ENCODE measurements around the gene YIPF4. TPM values are rescaled to one million over a fixed set of nuclear protein-coding genes. Genes with fewer than 3 reads are reported as not detected.

YIPF4 gene
- total RNA-seq, 1 donor from 2014 or later, result 10.6 TPM

DNA sequence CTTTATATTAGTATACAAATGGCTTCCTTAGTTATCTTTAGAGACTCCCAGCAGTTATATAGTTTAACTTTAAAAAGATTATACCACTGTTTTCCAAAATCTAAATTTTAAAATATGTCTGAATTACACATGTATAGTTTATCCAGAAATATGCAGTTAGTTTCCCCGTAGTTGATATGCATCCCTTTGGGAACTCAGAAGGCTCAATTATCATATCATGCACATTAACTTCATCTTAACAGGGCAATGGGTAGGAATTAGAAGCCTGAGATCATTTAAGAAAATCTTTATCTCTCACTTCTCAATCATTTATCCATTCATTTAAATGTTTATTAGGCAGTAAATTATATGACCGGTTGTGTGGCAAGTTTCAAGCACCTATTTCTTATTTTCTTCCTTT, 40.2 kb upstream of the YIPF4 start:
- intact Hi-C loops (cut with DNase I), result loop anchor here (10.0 kb wide), 1 partner anchor 457 kb away; no protein-coding TSS in a partner anchor
- TF ChIP-seq POLR2AphosphoS5 (IDR thresholded peaks at IDR 0.05; ENCODE audit: insufficient read depth in 1 of 2, low read depth in 1 of 2), result no peak
- TF ChIP-seq POLR2A (IDR thresholded peaks at IDR 0.05), result no peak
- no peak for TF ChIP-seq CTCF (IDR thresholded peaks at IDR 0.05)

GRCh38 chr2:32237996-32238395, 39.7 kb upstream of the YIPF4 start:
- no peaks in the 10 kb centered on the region for H3K36me3 ChIP-seq
- no peak overlapping the region for H3K27ac ChIP-seq
- no peak for TF ChIP-seq POLR2A (IDR thresholded peaks at IDR 0.05)
- no peak for TF ChIP-seq POLR2AphosphoS5 (IDR thresholded peaks at IDR 0.05; ENCODE audit: insufficient read depth in 1 of 2, low read depth in 1 of 2)
- no peak for TF ChIP-seq CTCF (IDR thresholded peaks at IDR 0.05)
- intact Hi-C loops (cut with DNase I), result loop anchor here (10.0 kb wide), 1 partner anchor 457 kb away; no protein-coding TSS in a partner anchor
- H3K27me3 ChIP-seq, result no peaks in the 10 kb centered on the region
- no peaks in the 10 kb centered on the region for H3K4me1 ChIP-seq
- no peak for DNase-seq (ENCODE audit: extremely low spot score in 2 of 2)
- H3K9me3 ChIP-seq, result no peaks in the 10 kb centered on the region
- H3K4me3 ChIP-seq, result no peak overlapping the region

More for the DNA sequence above, 40.2 kb upstream of the YIPF4 start:
- H3K27me3 ChIP-seq, result no peaks in the 10 kb centered on the region
- H3K36me3 ChIP-seq, result no peaks in the 10 kb centered on the region
- H3K4me3 ChIP-seq, result no peak overlapping the region
- no peaks in the 10 kb centered on the region for H3K9me3 ChIP-seq
- DNase-seq (ENCODE audit: extremely low spot score in 2 of 2), result no peak
- H3K27ac ChIP-seq, result no peak overlapping the region
- H3K4me1 ChIP-seq, result no peaks in the 10 kb centered on the region

GRCh38 chr2:32242331-32242730, 35.4 kb upstream of the YIPF4 start:
- H3K27me3 ChIP-seq, result no peaks in the 10 kb centered on the region
- H3K4me3 ChIP-seq, result no peak overlapping the region
- H3K27ac ChIP-seq, result no peak overlapping the region
- no peaks in the 10 kb centered on the region for H3K4me1 ChIP-seq
- H3K9me3 ChIP-seq, result no peaks in the 10 kb centered on the region
- intact Hi-C loops (cut with DNase I), result no loop called here
- no peak for DNase-seq (ENCODE audit: extremely low spot score in 2 of 2)
- no peaks in the 10 kb centered on the region for H3K36me3 ChIP-seq
- TF ChIP-seq POLR2A (IDR thresholded peaks at IDR 0.05), result no peak
- TF ChIP-seq CTCF (IDR thresholded peaks at IDR 0.05), result no peak
- no peak for TF ChIP-seq POLR2AphosphoS5 (IDR thresholded peaks at IDR 0.05; ENCODE audit: insufficient read depth in 1 of 2, low read depth in 1 of 2)

GRCh38 chr2:32246911-32247310, 30.8 kb upstream of the YIPF4 start:
- Histone ChIP-seq H3K27ac (no peak overlapping the region), H3K36me3 (no peaks in the 10 kb centered on the region), H3K27me3 (no peaks in the 10 kb centered on the region), H3K4me3 (no peak overlapping the region), H3K4me1 (no peaks in the 10 kb centered on the region), H3K9me3 (no peaks in the 10 kb centered on the region)
- TF ChIP-seq POLR2AphosphoS5 (IDR thresholded peaks at IDR 0.05; ENCODE audit: insufficient read depth in 1 of 2, low read depth in 1 of 2) (no peak), POLR2A (IDR thresholded peaks at IDR 0.05) (no peak)
- intact Hi-C loops (cut with DNase I), result no loop called here
- no peak for DNase-seq (ENCODE audit: extremely low spot score in 2 of 2)

DNA sequence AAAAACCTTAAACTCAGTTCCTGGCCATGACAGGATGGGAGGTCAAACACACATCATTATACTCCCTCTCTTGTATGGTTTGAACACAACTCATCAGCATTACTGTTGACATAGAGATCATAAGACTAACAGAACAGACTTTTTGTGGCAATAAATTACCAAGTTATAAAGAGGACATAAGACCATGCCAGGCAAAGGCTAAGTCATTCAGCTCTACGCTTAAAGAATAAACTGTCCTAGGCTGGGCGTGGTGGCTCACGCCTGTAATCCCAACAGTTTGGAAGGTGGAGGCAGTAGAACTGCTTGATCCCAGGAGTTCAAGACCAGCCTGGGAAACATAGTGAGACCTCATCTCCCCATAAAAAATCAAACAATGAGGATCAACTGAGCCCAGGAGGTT, 29.4 kb upstream of the YIPF4 start:
- no peaks in the 10 kb centered on the region for H3K36me3 ChIP-seq
- no peak for DNase-seq (ENCODE audit: extremely low spot score in 2 of 2)
- H3K27ac ChIP-seq, result no peak overlapping the region
- TF ChIP-seq POLR2A (IDR thresholded peaks at IDR 0.05) (no peak), POLR2AphosphoS5 (IDR thresholded peaks at IDR 0.05; ENCODE audit: insufficient read depth in 1 of 2, low read depth in 1 of 2) (no peak), CTCF (IDR thresholded peaks at IDR 0.05) (no peak)
- H3K9me3 ChIP-seq, result no peaks in the 10 kb centered on the region
- H3K4me1 ChIP-seq, result no peaks in the 10 kb centered on the region
- H3K27me3 ChIP-seq, result no peaks in the 10 kb centered on the region
- intact Hi-C loops (cut with DNase I), result no loop called here
- H3K4me3 ChIP-seq, result no peak overlapping the region

Data from vagina (tissue), 2 donors.